Mucosa of rectum (tissue), 2 donors: ENCODE results near the gene ZNF688.
A peak's percentile ranks its signal among the peaks of the same experiment; 100 is the strongest.
"Not testable (repeated sequence)": the region's sequence is repeated elsewhere in the genome, so short reads cannot be mapped to it uniquely, and the experiment has no call there.

Source experiments
- H3K27ac ChIP-seq, 2 donors: one replicate each; pipeline ENCODE4 v1.7.0; 2013; ENCODE audit warnings: inconsistent platforms in 2 of 2, low read depth in 2 of 2, low read length in 2 of 2
- H3K27me3 ChIP-seq, 2 donors: one replicate each; pipeline ENCODE4 v1.7.0; 2013; ENCODE audit warnings: low read length in 2 of 2; ENCODE audit not compliant: control insufficient read depth in 2 of 2, insufficient read depth in 2 of 2
- H3K36me3 ChIP-seq, 2 donors: one replicate each; pipeline ENCODE4 v1.7.0; 2013; ENCODE audit warnings: low read length in 2 of 2; ENCODE audit not compliant: control insufficient read depth in 2 of 2, insufficient read depth in 2 of 2
- H3K4me1 ChIP-seq, 2 donors: one replicate each; pipeline ENCODE4 v1.7.0; 2013; ENCODE audit warnings: low read length in 2 of 2, mild to moderate bottlenecking in 1 of 2; ENCODE audit not compliant: control insufficient read depth in 2 of 2, insufficient read depth in 2 of 2
- H3K4me3 ChIP-seq, 2 donors: one replicate each; pipeline ENCODE4 v1.7.0; 2013; ENCODE audit warnings: low read length in 2 of 2
- H3K9ac ChIP-seq, 2 donors: one replicate each; pipeline ENCODE4 v1.7.0; 2013; ENCODE audit warnings: low read length in 2 of 2, low read depth in 1 of 2, mild to moderate bottlenecking in 1 of 2
- H3K9me3 ChIP-seq, 2 donors: one replicate each; pipeline ENCODE4 v1.7.0; 2013; ENCODE audit warnings: low read length in 2 of 2; ENCODE audit not compliant: control insufficient read depth in 2 of 2
- donor health status: healthy.
- donor health status: Normal muscosa, but diverticular disease.

The ZNF688 gene

DNA sequence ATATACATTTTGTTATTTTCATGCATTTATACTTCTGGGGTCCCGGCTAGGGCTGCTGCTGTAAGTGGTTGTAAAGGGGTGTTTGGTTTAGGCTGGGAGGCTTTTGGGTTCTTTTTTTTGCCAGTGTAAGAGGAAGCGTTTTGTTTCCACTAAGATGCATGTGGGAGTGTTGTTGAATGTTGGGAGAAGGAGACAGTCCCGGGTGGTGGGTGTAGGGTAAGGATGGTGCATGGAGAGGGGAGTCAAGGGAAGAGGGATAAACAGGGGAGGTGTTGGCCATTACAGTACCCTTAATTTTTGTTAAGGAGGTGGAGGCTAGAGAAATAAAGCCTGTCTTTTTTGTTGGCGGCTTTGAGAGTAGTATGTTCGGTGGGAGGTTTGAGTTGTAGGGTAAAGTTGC lies 28.4 kb downstream of the ZNF688 start:
- H3K36me3 ChIP-seq: no peaks in the 10 kb centered on the region
- H3K4me1 ChIP-seq: peaks cover 18 to 21% of the 10 kb centered on the region in 2 donors
- peak overlapping the region in 1 of 2 donors; percentile 83 for H3K27ac ChIP-seq
- no peaks in the 10 kb centered on the region for H3K9me3 ChIP-seq
- no peaks in the 10 kb centered on the region for H3K27me3 ChIP-seq
- no peak overlapping the region for H3K4me3 ChIP-seq
- no peak overlapping the region for H3K9ac ChIP-seq

DNA sequence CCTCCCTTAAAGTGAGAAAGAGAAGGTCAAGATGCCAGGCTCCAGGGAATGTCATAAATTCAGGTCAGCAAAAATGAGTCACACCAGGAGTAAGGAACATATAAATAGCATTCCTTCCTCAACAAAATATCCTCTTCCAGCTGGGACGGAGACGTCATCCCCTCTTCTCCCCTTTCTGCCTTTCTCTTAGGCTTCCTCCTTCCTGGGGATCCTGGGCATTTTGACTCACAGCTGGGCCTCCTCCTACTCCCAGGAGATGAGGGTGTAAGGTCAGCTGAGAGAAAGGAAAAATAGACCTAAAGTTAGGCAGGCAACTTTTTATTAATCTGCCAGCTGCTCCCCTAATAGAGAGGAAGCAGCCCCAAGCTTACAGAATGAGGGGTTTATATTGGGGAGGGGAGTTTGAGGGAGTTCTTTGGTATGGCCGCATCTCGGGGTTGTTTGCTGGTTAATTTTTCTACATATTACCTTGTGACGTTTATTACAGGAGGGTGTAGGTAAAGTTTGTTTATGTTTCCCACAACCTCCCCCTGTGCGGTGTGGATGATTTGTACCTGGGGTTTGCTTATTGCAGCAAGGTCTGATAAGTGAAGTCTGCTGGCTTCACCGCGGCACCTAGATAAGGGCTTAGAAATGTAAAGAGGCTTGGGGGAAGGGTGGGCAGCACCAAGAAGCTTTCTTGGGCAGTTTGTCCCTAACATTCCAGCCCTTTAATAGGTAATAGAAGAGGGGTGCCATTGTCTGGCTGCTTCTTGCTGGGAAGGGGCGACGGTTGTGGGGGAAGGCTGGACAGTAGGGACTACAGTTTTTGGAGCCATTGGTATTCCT lies 29.8 kb downstream of the ZNF688 start:
- peak overlapping the region in 1 of 2 donors; percentile 50 for H3K4me3 ChIP-seq
- H3K4me1 ChIP-seq: peaks cover 18% of the 10 kb centered on the region in 2 donors
- H3K9ac ChIP-seq: peak overlapping the region; percentile 51 to 54
- H3K27ac ChIP-seq: peak overlapping the region; percentile 83 to 88
- no peaks in the 10 kb centered on the region for H3K9me3 ChIP-seq
- H3K36me3 ChIP-seq: no peaks in the 10 kb centered on the region
- H3K27me3 ChIP-seq: no peaks in the 10 kb centered on the region

DNA sequence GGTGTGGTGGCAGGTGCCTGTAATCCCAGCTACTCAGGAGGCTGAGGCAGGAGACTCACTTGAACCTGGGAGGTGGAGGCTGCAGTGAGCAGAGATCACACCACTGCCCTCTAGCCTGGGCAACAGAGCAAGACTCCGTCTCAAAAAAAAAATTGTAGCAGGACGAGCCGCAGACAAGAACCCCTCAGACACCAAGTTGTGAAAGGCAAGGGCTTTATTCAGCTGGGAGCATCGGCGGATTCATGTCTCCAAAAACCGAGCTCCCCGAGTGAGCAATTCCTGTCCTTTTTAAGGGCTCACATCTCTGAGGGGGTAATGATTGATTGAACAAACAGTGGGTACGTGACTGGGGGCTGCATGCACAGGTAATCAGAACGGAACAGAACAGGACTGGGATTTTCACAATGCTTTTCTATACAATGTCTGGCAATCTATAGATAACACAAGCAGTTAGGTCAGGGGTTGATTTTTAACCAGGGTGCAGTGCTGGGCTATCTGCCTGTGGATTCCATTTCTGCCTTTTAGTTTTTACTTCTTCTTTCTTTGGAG lies 30.5 kb downstream of the ZNF688 start:
- not testable (repeated sequence) for H3K36me3 ChIP-seq, H3K27me3 ChIP-seq, H3K9me3 ChIP-seq
- H3K4me3 ChIP-seq: peak overlapping the region in 1 of 2 donors; percentile 23
- H3K27ac ChIP-seq: peak overlapping the region; percentile 83 to 88
- peak overlapping the region in 1 of 2 donors; percentile 51 for H3K9ac ChIP-seq
- H3K4me1 ChIP-seq: peaks cover 19% of the 10 kb centered on the region in 2 donors

DNA sequence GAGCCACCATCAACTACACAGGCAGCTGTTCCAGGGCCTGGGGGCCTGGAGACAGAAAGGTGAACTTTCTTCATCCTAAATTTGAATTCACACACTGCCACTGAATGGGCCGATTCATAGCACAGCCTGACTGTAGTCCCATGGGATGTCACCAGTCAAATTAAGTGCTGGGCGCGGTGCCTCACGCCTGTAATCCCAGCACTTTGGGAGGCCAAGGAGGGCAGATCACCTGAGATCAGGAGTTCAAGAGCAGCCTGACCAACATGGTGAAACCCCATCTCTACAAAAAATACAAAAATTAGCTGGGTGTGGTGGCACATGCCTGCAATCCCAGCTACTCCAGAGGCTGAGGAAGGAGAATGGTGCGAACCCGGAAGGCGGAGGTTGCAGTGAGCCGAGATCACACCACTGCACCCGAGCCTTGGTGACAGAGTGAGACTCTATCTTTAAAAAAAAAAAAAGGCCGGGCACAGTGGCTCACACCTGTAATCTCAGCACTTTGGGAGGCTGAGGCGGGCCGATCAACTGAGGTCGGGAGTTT lies 31.5 kb downstream of the ZNF688 start:
- H3K4me1 ChIP-seq: peaks cover 27 to 28% of the 10 kb centered on the region in 2 donors
- not testable (repeated sequence) for H3K9ac ChIP-seq, H3K27me3 ChIP-seq, H3K36me3 ChIP-seq, H3K4me3 ChIP-seq, H3K27ac ChIP-seq, H3K9me3 ChIP-seq

DNA sequence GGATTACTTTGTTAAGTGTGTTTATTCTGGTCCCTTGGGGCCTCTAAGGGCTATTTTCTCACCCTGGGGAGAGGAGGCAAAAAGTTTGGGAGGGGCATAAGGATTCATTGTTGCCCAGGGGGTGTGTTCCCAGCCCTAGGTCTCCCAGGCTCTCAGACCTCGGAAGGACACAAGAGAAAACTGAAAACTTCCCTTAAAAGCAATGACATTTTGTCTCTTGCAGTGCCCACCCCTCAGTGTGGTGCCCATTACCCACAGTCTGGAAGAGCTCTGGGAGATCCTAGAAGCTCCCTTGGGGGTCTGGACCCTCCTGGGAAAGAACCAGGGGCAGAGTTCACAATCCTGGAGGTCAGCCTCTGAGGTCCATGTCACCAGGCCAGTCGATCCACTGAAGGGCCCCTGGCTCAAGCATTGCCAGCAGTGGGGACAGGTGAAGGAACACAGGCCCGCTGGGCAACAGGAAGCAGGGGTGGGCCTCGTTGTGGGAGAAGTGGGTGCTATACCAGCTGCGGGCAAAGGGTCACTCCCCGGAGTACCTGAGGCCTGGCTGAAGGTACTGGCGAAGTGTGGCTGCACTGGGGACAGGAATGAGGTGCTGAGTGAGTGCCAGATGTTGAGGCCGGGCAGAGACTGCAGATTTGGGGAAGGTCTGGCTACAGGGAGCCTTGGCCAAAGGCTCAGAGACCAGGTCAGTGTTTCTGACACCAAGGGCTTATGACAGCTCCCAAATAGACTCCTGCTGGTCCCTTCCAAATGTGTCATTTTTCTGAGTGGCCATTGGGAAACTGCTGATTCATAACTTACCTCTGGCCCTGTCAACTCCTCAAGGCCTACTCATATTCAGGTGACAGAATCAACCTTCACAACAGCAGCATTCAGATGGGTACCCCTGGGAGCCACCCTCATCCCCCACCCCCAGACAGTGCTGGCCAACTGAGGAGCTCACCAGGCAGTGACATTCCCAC lies 32.2 kb downstream of the ZNF688 start:
- Histone ChIP-seq H3K9me3 (no peaks in the 10 kb centered on the region), H3K4me3 (no peak overlapping the region), H3K27me3 (no peaks in the 10 kb centered on the region), H3K27ac (no peak overlapping the region), H3K4me1 (peaks cover 27 to 28% of the 10 kb centered on the region in 2 donors), H3K36me3 (no peaks in the 10 kb centered on the region), H3K9ac (no peak overlapping the region)

DNA sequence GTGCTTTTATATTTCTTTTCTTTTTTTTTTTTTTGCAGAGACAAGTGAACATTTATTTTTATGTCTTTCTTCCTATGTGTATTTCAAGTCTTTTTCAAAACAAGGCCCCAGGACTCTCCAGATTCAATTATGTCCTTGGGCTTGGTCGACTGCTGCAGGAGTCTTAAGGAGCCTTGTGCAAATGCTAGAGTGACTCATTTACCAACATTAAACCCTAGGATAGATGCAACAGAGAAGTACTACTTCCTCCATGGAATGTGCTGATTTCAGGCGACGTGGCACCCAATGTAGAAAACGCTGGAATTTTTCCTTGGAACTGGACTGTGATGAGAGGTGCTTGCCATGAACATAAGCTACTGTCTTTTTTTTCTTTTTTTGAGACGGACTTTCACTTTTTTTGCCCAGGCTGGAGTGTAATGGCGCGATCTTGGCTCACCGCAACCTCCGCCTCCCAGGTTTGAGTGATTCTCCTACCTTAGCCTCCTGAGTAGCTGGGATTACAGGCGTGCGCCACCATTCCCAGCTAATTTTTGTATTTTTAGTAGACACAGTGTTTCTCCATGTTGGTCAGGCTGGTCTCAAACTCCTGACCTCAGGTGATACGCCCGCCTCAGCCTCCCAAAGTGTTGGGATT lies 35.0 kb downstream of the ZNF688 start:
- not testable (repeated sequence) for H3K27me3 ChIP-seq, H3K27ac ChIP-seq, H3K9me3 ChIP-seq, H3K36me3 ChIP-seq, H3K4me3 ChIP-seq
- peaks cover 21 to 24% of the 10 kb centered on the region in 2 donors for H3K4me1 ChIP-seq
- peak overlapping the region in 1 of 2 donors; percentile 97 for H3K9ac ChIP-seq

DNA sequence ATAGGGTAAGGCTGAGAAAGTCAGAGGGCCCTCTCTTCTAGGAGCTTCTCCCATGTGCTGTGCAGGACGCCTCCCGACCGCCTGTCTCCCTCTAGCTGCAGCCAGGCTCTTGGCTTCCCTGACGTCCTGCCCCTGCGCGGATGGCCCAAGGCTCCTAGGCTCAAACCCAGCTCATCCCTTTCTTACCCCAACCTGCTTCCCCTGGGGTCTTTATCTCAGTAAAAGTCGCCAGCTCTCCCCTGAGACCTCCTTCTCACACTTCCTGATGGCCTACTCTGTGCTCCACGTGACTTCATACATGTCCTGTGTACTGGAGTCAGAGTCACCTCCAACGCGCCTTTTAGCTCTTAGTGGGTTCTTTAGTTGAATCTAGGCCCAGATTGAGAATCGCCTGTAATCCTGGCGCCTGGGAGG lies 35.7 kb downstream of the ZNF688 start:
- Histone ChIP-seq H3K27ac (peak overlapping the region; percentile 94 to 95), H3K4me3 (peak overlapping the region; percentile 83 to 93), H3K9me3 (no peaks in the 10 kb centered on the region), H3K36me3 (peaks cover 0 to 11% of the 10 kb centered on the region in 2 donors), H3K9ac (peak overlapping the region; percentile 97 to 98), H3K4me1 (peaks cover 18 to 21% of the 10 kb centered on the region in 2 donors), H3K27me3 (no peaks in the 10 kb centered on the region)

DNA sequence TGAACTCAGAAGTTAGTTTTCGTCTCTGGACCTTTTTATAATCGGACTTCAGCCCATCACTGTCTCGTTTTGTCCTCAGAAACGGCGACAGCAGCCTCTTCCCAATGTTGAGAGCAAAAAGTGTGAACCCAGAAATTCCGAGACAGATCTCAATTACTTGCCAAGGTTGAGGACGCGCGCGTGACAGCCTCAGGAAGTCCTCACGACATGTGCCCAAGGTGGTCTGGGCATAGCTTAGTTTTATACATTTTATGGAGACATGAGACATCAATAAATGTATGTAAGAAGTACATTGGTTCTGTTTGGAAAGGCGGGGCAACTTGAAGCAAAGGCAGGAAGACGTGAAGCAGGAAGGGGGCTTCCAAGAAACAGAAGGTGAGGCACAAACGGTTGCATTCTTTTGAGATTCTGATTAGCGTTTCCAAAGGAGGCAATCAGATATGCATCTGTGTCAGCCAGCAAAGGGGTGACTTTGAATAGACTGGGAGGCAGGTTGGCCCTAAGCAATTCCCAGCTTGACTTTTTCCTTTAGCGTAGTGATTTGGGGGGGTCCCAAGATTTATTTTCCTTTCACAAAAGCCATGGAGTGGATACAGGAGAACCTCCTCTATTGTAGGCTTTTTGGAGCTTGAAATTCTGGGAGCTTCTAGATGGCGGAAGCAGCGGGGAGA lies 36.3 kb downstream of the ZNF688 start:
- H3K4me3 ChIP-seq: peak overlapping the region; percentile 83 to 93
- H3K36me3 ChIP-seq: peaks cover 0 to 11% of the 10 kb centered on the region in 2 donors
- H3K27ac ChIP-seq: peak overlapping the region; percentile 94 to 95

More for the DNA sequence above, 36.3 kb downstream of the ZNF688 start:
- peaks cover 18 to 27% of the 10 kb centered on the region in 2 donors for H3K4me1 ChIP-seq
- H3K27me3 ChIP-seq: no peaks in the 10 kb centered on the region
- no peaks in the 10 kb centered on the region for H3K9me3 ChIP-seq
- peak overlapping the region; percentile 97 to 98 for H3K9ac ChIP-seq
